H1 (cell line): ENCODE results near the gene TELO2. TPM values are rescaled to one million over a fixed set of nuclear protein-coding genes. Genes with fewer than 3 reads are reported as not detected.
A peak's percentile ranks its signal among the peaks of the same experiment; 100 is the strongest.

ENCODE experiments used
- CTCF ChIA-PET: fragments of 300-600 bp; sonication (Branson Sonifier 250); formaldehyde crosslinking; loops from one replicate; lab custom pipeline; 2021; ENCODE audit not compliant: partially characterized antibody; lab: Charles Lee
- POLR2A ChIA-PET: fragments of 300-600 bp; sonication (Branson Sonifier 250); formaldehyde crosslinking; loops from one replicate; lab custom pipeline; 2021; ENCODE audit warnings: inconsistent platforms; ENCODE audit not compliant: partially characterized antibody; lab: Charles Lee
- DNase-seq, 2 experiments: peaks; one replicate each; pipeline versions ENCODE4 v3.0.0 to v3.0.0-alpha.2; 2010 to 2022; ENCODE audit warnings: low spot score in 2 of 2, low read depth in 1 of 2, mixed read lengths in 1 of 2
- FAIRE-seq: peaks from 2 replicates; lab custom pipeline; 2011; peaks lifted over from hg19 to GRCh38; lab: Jason Lieb, UNC
- H2AFZ ChIP-seq: 2 replicates; pipeline ENCODE4 v1.8.1; 2012; ENCODE audit warnings: low read length, inconsistent platforms
- H2AK5ac ChIP-seq: 2 replicates; pipeline ENCODE4 v1.6.1; 2013; ENCODE audit warnings: low read depth, low read length
- H2BK120ac ChIP-seq: replicated peaks from 2 replicates; pipeline ENCODE3; 2013; ENCODE audit warnings: low read depth, low read length, inconsistent platforms
- H2BK12ac ChIP-seq: 2 replicates; pipeline ENCODE4 v1.6.1; 2013; ENCODE audit warnings: low read depth, low read length
- H2BK15ac ChIP-seq: 2 replicates; pipeline ENCODE4 v1.6.1; 2013; ENCODE audit warnings: low read length
- H2BK20ac ChIP-seq: 2 replicates; pipeline ENCODE4 v1.6.1; 2013; ENCODE audit warnings: low read length
- H2BK5ac ChIP-seq: 2 replicates; pipeline ENCODE4 v1.6.1; 2013; ENCODE audit warnings: low read depth, low read length
- H3K14ac ChIP-seq: 2 replicates; pipeline ENCODE4 v1.6.1; 2013; ENCODE audit warnings: inconsistent platforms; ENCODE audit not compliant: insufficient read length
- H3K18ac ChIP-seq: 2 replicates; pipeline ENCODE4 v1.6.1; 2013; ENCODE audit warnings: low read length; ENCODE audit errors: extremely low read depth
- H3K23ac ChIP-seq: 2 replicates; pipeline ENCODE4 v1.6.1; 2013; ENCODE audit warnings: inconsistent platforms; ENCODE audit not compliant: insufficient read length
- H3K23me2 ChIP-seq: 2 replicates; pipeline ENCODE4 v1.6.1; 2013; ENCODE audit warnings: low read depth, low read length
- H3K27ac ChIP-seq: 2 replicates; pipeline ENCODE4 v1.6.1; 2011; ENCODE audit warnings: low read depth, low read length, inconsistent platforms
- H3K27me3 ChIP-seq, 4 experiments: replicated peaks in 1 of 4; 1 replicate in 1 of 4; 2 replicates in 3 of 4; pipeline versions ENCODE4 v1.6.1 to v1.8.1; 2011 to 2013; ENCODE audit warnings: low read length in 3 of 4, mild to moderate bottlenecking in 3 of 4, inconsistent platforms in 2 of 4, mixed read lengths in 2 of 4, moderate library complexity in 1 of 4; ENCODE audit not compliant: control insufficient read depth in 3 of 4, insufficient read depth in 3 of 4; ENCODE audit errors: extremely low read depth in 1 of 4
- H3K36me3 ChIP-seq, 4 experiments: 2 replicates each; pipeline versions ENCODE4 v1.6.1 to v1.8.1; 2011 to 2013; ENCODE audit warnings: mild to moderate bottlenecking in 4 of 4, low read length in 3 of 4, moderate library complexity in 2 of 4, control low read depth in 1 of 4, inconsistent platforms in 1 of 4; ENCODE audit not compliant: insufficient read depth in 4 of 4, control insufficient read depth in 2 of 4
- H3K4ac ChIP-seq: replicated peaks from 2 replicates; pipeline ENCODE3; 2013; ENCODE audit warnings: low read length, low read depth, mixed read lengths, inconsistent platforms; ENCODE audit not compliant: insufficient read length
- H3K4me1 ChIP-seq, 4 experiments: replicated peaks in 1 of 4; 1 replicate in 1 of 4; 2 replicates in 3 of 4; pipeline versions ENCODE4 v1.6.1 to v1.8.1; 2011 to 2013; ENCODE audit warnings: low read length in 3 of 4, inconsistent platforms in 2 of 4, mixed read lengths in 1 of 4; ENCODE audit not compliant: insufficient read depth in 4 of 4, control insufficient read depth in 3 of 4
- H3K4me2 ChIP-seq, 2 experiments: 2 replicates each; pipeline versions ENCODE4 v1.6.1 to v1.8.1; 2011 to 2013; ENCODE audit warnings: low read depth in 2 of 2, low read length in 2 of 2, control low read depth in 1 of 2, inconsistent platforms in 1 of 2, mild to moderate bottlenecking in 1 of 2; ENCODE audit not compliant: insufficient read depth in 1 of 2
- H3K4me3 ChIP-seq, 4 experiments: fragments of 200-600, 300-600 bp in 1 of 4; sonication (generic), shearing (Covaris generic), sonication (Bioruptor Twin) in 1 of 4; 2 replicates each; pipeline versions ENCODE4 v1.5.1 to v1.8.1; 2011 to 2016; ENCODE audit warnings: low read length in 4 of 4, low read depth in 3 of 4, control low read depth in 2 of 4, inconsistent platforms in 2 of 4, mild to moderate bottlenecking in 2 of 4, mixed read lengths in 1 of 4, moderate library complexity in 1 of 4; ENCODE audit not compliant: insufficient read depth in 2 of 4; ENCODE audit errors: extremely low read depth in 1 of 4
- H3K56ac ChIP-seq: replicated peaks from 2 replicates; pipeline ENCODE3; 2013; ENCODE audit warnings: low read depth, mild to moderate bottlenecking, mixed read lengths, low read length, inconsistent platforms; ENCODE audit not compliant: insufficient read length
- H3K79me1 ChIP-seq: 2 replicates; pipeline ENCODE4 v1.6.1; 2013; ENCODE audit warnings: low read depth, low read length, control low read depth
- H3K79me2 ChIP-seq, 2 experiments: 2 replicates each; pipeline versions ENCODE4 v1.6.1 to v1.8.1; 2012 to 2013; ENCODE audit warnings: low read length in 2 of 2, mild to moderate bottlenecking in 2 of 2, inconsistent platforms in 1 of 2; ENCODE audit not compliant: insufficient read depth in 2 of 2, control insufficient read depth in 1 of 2
- H3K9ac ChIP-seq, 4 experiments: replicated peaks in 1 of 4; 1 replicate in 1 of 4; 2 replicates in 3 of 4; pipeline versions ENCODE4 v1.6.1 to v1.8.1; 2011 to 2013; ENCODE audit warnings: low read depth in 3 of 4, low read length in 3 of 4, control low read depth in 2 of 4, mild to moderate bottlenecking in 2 of 4, moderate library complexity in 2 of 4, inconsistent platforms in 1 of 4; ENCODE audit errors: extremely low read depth in 1 of 4
- H3K9me3 ChIP-seq, 2 experiments: 2 replicates each; pipeline versions ENCODE4 v1.6.1 to v1.8.1; 2012 to 2013; ENCODE audit warnings: mild to moderate bottlenecking in 2 of 2, moderate library complexity in 2 of 2, control low read depth in 1 of 2, inconsistent platforms in 1 of 2, low read depth in 1 of 2, low read length in 1 of 2, mixed read lengths in 1 of 2; ENCODE audit not compliant: insufficient read depth in 2 of 2
- H4K20me1 ChIP-seq, 2 experiments: replicated peaks in 1 of 2; 2 replicates each; pipeline versions ENCODE3 to v1.8.1; 2011 to 2013; ENCODE audit warnings: inconsistent platforms in 2 of 2, low read length in 2 of 2, mild to moderate bottlenecking in 1 of 2; ENCODE audit not compliant: insufficient read depth in 2 of 2, control insufficient read depth in 1 of 2
- H4K5ac ChIP-seq: 2 replicates; pipeline ENCODE4 v1.6.1; 2013; ENCODE audit warnings: low read length, low read depth, mixed read lengths, inconsistent platforms; ENCODE audit not compliant: insufficient read length
- H4K8ac ChIP-seq: 2 replicates; pipeline ENCODE4 v1.8.0; 2013; ENCODE audit warnings: mild to moderate bottlenecking, moderate library complexity, low read length, inconsistent platforms; ENCODE audit not compliant: insufficient read depth; ENCODE audit errors: extremely low read depth
- H4K91ac ChIP-seq: replicated peaks from 2 replicates; pipeline ENCODE3; 2013; ENCODE audit warnings: low read length, mixed read lengths, inconsistent platforms; ENCODE audit not compliant: insufficient read length
- E2F6 ChIP-seq: IDR thresholded peaks from 2 replicates; pipeline ENCODE4 v1.6.1; 2012; ENCODE audit warnings: inconsistent platforms
- EGR1 ChIP-seq: IDR thresholded peaks from 2 replicates; pipeline ENCODE4 v1.6.1; 2011; ENCODE audit warnings: low read depth, low read length, borderline replicate concordance
- EP300 ChIP-seq, 2 experiments: IDR thresholded peaks; 1 replicate in 1 of 2; 2 replicates in 1 of 2; pipeline ENCODE4 v1.6.1; 2011 to 2012; ENCODE audit warnings: low read depth in 2 of 2, low read length in 2 of 2, mild to moderate bottlenecking in 2 of 2, borderline replicate concordance in 1 of 2, inconsistent platforms in 1 of 2, moderate library complexity in 1 of 2
- HDAC2 ChIP-seq, 2 experiments: fragments of 300-600 bp in 1 of 2; sonication (generic) in 1 of 2; IDR thresholded peaks; 2 replicates each; pipeline ENCODE4 v1.6.1; 2011 to 2012; ENCODE audit warnings: low read depth in 2 of 2, low read length in 2 of 2, mild to moderate bottlenecking in 2 of 2, moderate library complexity in 2 of 2, borderline replicate concordance in 1 of 2, inconsistent platforms in 1 of 2
- POLR2AphosphoS5 ChIP-seq: IDR thresholded peaks from 2 replicates; pipeline ENCODE4 v1.6.1; 2011; ENCODE audit warnings: low read depth, low read length
- SIN3A ChIP-seq, 2 experiments: IDR thresholded peaks in 1 of 2; conservative IDR thresholded peaks in 1 of 2; 2 replicates each; pipeline ENCODE4 v1.6.1; 2011 to 2012; ENCODE audit warnings: low read length in 2 of 2, improper control_type of control experiment in 1 of 2, low read depth in 1 of 2, mild to moderate bottlenecking in 1 of 2
- TAF7 ChIP-seq: optimal IDR thresholded peaks from 2 replicates; pipeline ENCODE3; 2011; ENCODE audit warnings: low read depth, mild to moderate bottlenecking, inconsistent platforms, low read length, moderate library complexity, borderline replicate concordance
- WGBS, 2 experiments: shearing (Covaris generic) in 1 of 2; methylation state at CpG; one replicate each; pipeline versions ENCODE4 v1.1.6 to v1.1.7; 2013 to 2015; ENCODE audit warnings: low lambda C conversion rate in 2 of 2, mixed read lengths in 2 of 2, inconsistent platforms in 1 of 2, low coverage in 1 of 2, missing lambda C conversion rate in 1 of 2; ENCODE audit not compliant: insufficient replicate concordance in 2 of 2, insufficient coverage in 1 of 2, insufficient read length in 1 of 2; ENCODE audit errors: extremely low coverage in 1 of 2, missing lambda C conversion rate in 1 of 2; 5-methylcytosine and 5-hydroxymethylcytosine counted together
- polyA plus RNA-seq, 7 experiments: library from polyadenylated mRNA; depleted of rRNA in 3 of 7; stranded (reverse) in 5 of 7; unstranded in 2 of 7; fragments of >200 nt in 5 of 7; fragments of 200-250 nt in 2 of 7; gene quantifications; 1 replicate in 5 of 7; 2 replicates in 1 of 7; 4 replicates in 1 of 7; pipeline versions ENCODE4 v1.2.1 to v1.2.3, GENCODE V29; 2011 to 2013; ENCODE audit warnings: missing spikeins in 2 of 7, mixed read lengths in 2 of 7
- total RNA-seq: library from RNA; stranded (reverse); fragmentation: NEBNext Ultra II Directional; extraction: Animal tissue kit (Norgen Biotek cat#: 25700); gene quantifications from 2 replicates; pipeline ENCODE4 v1.2.1, GENCODE V29; 2021

The TELO2 gene
- total and polyA plus RNA-seq, 2 of the 8 experiments (the other 6 are each of a cell fraction or from before 2014, with no cell fraction given) = 39.3 to 64.8 TPM

GRCh38 chr16:1535391-1536291 lies 42.5 kb downstream of the TELO2 start:
- Histone ChIP-seq H3K4me2 (no peak overlapping the region), H3K4me3 (no peak overlapping the region), H4K20me1 (peaks cover 4 to 7% of the 10 kb centered on the region in 2 experiments), H3K23ac (no peak overlapping the region), H3K27ac (no peak overlapping the region), H3K56ac (no peak overlapping the region), H3K14ac (no peak overlapping the region), H2BK12ac (no peak overlapping the region), H3K4ac (no peak overlapping the region), H2AK5ac (no peak overlapping the region), H3K9ac (no peak overlapping the region), H2AFZ (no peak overlapping the region), H3K27me3 (no peaks in the 10 kb centered on the region), H3K79me1 (no peaks in the 10 kb centered on the region), H3K18ac (no peak overlapping the region), H4K91ac (no peak overlapping the region), H2BK20ac (no peak overlapping the region), H3K79me2 (no peaks in the 10 kb centered on the region), H2BK15ac (no peak overlapping the region), H2BK5ac (no peak overlapping the region), H2BK120ac (no peak overlapping the region), H4K8ac (peak overlapping the region; percentile 51; the same call in 1 of the 2 replicates), H3K23me2 (no peaks in the 10 kb centered on the region), H3K4me1 (no peaks in the 10 kb centered on the region; a peak in 1 of 7 replicates), H3K9me3 (no peaks in the 10 kb centered on the region), H3K36me3 (no peaks in the 10 kb centered on the region; a peak in 2 of 8 replicates), H4K5ac (no peak overlapping the region)
- CTCF ChIA-PET = interaction anchor here (0.7 kb wide), 1 partner anchor 141 kb away, joined by 3 read pairs; no protein-coding TSS in a partner anchor
- 92% methylated on average over 39 of the region's 39 CpGs; no CpG with 5 or more reads in 1 of the 2 experiments for whole genome bisulfite sequencing, 2 experiments
- FAIRE-seq (no peak), DNase-seq (no peak)
- POLR2A ChIA-PET = no interaction called here
- TF ChIP-seq POLR2AphosphoS5 = no peak
- no peak for TF ChIP-seq TAF7
- no peak for TF ChIP-seq EP300 (IDR thresholded peaks at IDR 0.05; ENCODE audit: borderline replicate concordance in 1 of 2, low read depth in 2 of 2, low read length in 2 of 2)
- TF ChIP-seq EGR1 = no peak
- TF ChIP-seq SIN3A (conservative IDR thresholded peaks at IDR 0.05 in 1 of 2, IDR thresholded peaks at IDR 0.05 in 1 of 2; ENCODE audit: low read depth in 1 of 2, low read length in 2 of 2) = no peak
- TF ChIP-seq E2F6 = no peak
- TF ChIP-seq HDAC2 (IDR thresholded peaks at IDR 0.05; ENCODE audit: borderline replicate concordance in 1 of 2, low read depth in 2 of 2, low read length in 2 of 2) = no peak
